Caco-2 (cell line): ENCODE results near the gene ALDH3B2. TPM values are rescaled to one million over a fixed set of nuclear protein-coding genes. Genes with fewer than 3 reads are reported as not detected.
"Not testable (repeated sequence)": the region's sequence is repeated elsewhere in the genome, so short reads cannot be mapped to it uniquely, and the experiment has no call there.

ENCODE experiments used
- BruUV-seq: library from RNA; stranded (reverse); fragments of 400-500 nt; replicated peaks from 2 replicates; lab custom pipeline; 2021; lab: Mats Ljungman, UMichigan
- CTCF ChIA-PET: fragments of 300-600 bp; sonication (Branson Sonifier 250); formaldehyde crosslinking; loops from one replicate; lab custom pipeline; 2022; ENCODE audit warnings: antibody characterized with exemption; lab: Charles Lee
- POLR2A ChIA-PET: fragments of 300-600 bp; sonication (Branson Sonifier 250); formaldehyde crosslinking; loops from one replicate; lab custom pipeline; 2022; ENCODE audit warnings: antibody characterized with exemption; lab: Charles Lee
- DNase-seq, 2 experiments: peaks; one replicate each; pipeline versions ENCODE4 v3.0.0 to v3.0.0-alpha.2; 2020 to 2022
- H3K27me3 ChIP-seq: replicated peaks from 2 replicates; pipeline ENCODE4 v1.6.0; 2011; ENCODE audit warnings: low read length; ENCODE audit not compliant: control insufficient read depth, insufficient read depth
- H3K36me3 ChIP-seq: 2 replicates; pipeline ENCODE4 v1.5.1; 2011; ENCODE audit warnings: low read length; ENCODE audit not compliant: control insufficient read depth, insufficient read depth
- H3K4me1 ChIP-seq: fragments of 250-450 bp; sonication (Bioruptor Pico); 2 replicates; pipeline ENCODE4 v1.5.1; 2020; ENCODE audit warnings: mild to moderate bottlenecking
- H3K4me3 ChIP-seq: 2 replicates; pipeline ENCODE4 v1.5.1; 2011; ENCODE audit warnings: low read depth, mild to moderate bottlenecking, control low read depth, low read length
- H3K9me3 ChIP-seq: fragments of 250-450 bp; sonication (Bioruptor Pico); 2 replicates; pipeline ENCODE4 v1.5.1; 2020; ENCODE audit warnings: mild to moderate bottlenecking, moderate library complexity
- H3K27ac Mint-ChIP-seq: one replicate; pipeline ENCODE4 v1.8.0; 2022; ENCODE audit warnings: mixed read lengths; ENCODE audit not compliant: unreplicated experiment
- H3K27me3 Mint-ChIP-seq: one replicate; pipeline ENCODE4 v1.8.0; 2022; ENCODE audit warnings: mixed read lengths; ENCODE audit not compliant: insufficient read depth, unreplicated experiment
- H3K36me3 Mint-ChIP-seq: one replicate; pipeline ENCODE4 v1.8.0; 2022; ENCODE audit warnings: mild to moderate bottlenecking, mixed read lengths; ENCODE audit not compliant: insufficient read depth, unreplicated experiment
- H3K4me1 Mint-ChIP-seq: one replicate; pipeline ENCODE4 v1.8.0; 2022; ENCODE audit warnings: low read depth, mixed read lengths; ENCODE audit not compliant: unreplicated experiment
- H3K4me3 Mint-ChIP-seq: one replicate; pipeline ENCODE4 v1.8.0; 2022; ENCODE audit warnings: mild to moderate bottlenecking, moderate library complexity, mixed read lengths; ENCODE audit not compliant: unreplicated experiment
- H3K9me3 Mint-ChIP-seq: one replicate; pipeline ENCODE4 v1.8.0; 2022; ENCODE audit warnings: mixed read lengths; ENCODE audit not compliant: unreplicated experiment
- intact Hi-C: fragments of 100-400 bp; cut with micrococcal nuclease; formaldehyde crosslinking; loops from one replicate; pipeline ENCODE4 v1.10.0; 2022; ENCODE audit not compliant: unreplicated experiment
- total RNA-seq: library from RNA; stranded (reverse); gene quantifications from 2 replicates; pipeline ENCODE4 v1.2.3, GENCODE V29; 2022
- TF ChIP-seq, protein P1 (sequence below), 2 experiments: fragments of 200-600 bp in 1 of 2; IDR thresholded peaks; 1 replicate in 1 of 2; 2 replicates in 1 of 2; pipeline versions ENCODE4 v1.5.1 to v1.8.0; 2011 to 2022; ENCODE audit warnings: antibody characterized with exemption in 1 of 2, control low read depth in 1 of 2, inconsistent platforms in 1 of 2, low read depth in 1 of 2, low read length in 1 of 2, mild to moderate bottlenecking in 1 of 2, moderate library complexity in 1 of 2; ENCODE audit not compliant: insufficient read depth in 1 of 2, severe bottlenecking in 1 of 2, unreplicated experiment in 1 of 2

The ALDH3B2 gene
- total RNA-seq, 1 experiment from 2014 or later, result 0.54 TPM

DNA sequence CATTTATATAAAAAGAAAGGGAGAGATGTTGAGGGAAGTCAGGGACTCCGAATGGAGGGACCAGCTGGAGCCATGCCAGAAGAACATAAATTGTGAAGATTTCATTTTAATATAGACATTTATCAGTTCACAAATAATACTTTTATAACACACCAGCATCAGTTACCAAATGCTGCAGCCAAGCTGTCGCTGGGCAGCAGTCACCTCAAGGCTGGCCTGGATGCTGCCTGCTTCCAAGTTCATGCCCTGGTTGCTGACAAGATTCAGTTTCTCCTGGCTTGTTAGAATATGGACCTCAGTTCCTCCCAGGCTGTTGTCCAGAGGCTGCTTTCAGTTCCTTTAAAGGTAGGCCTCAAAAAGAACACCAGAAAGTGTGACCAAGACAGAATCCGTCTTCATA is 30.8 kb upstream of the ALDH3B2 start:
- intact Hi-C loops, result no loop called here
- H3K9me3 ChIP-seq, result no peaks in the 10 kb centered on the region
- ChIA-PET CTCF (no interaction called here), POLR2A (no interaction called here)
- H3K27me3 ChIP-seq, result no peaks in the 10 kb centered on the region
- TF ChIP-seq, protein P1, sequence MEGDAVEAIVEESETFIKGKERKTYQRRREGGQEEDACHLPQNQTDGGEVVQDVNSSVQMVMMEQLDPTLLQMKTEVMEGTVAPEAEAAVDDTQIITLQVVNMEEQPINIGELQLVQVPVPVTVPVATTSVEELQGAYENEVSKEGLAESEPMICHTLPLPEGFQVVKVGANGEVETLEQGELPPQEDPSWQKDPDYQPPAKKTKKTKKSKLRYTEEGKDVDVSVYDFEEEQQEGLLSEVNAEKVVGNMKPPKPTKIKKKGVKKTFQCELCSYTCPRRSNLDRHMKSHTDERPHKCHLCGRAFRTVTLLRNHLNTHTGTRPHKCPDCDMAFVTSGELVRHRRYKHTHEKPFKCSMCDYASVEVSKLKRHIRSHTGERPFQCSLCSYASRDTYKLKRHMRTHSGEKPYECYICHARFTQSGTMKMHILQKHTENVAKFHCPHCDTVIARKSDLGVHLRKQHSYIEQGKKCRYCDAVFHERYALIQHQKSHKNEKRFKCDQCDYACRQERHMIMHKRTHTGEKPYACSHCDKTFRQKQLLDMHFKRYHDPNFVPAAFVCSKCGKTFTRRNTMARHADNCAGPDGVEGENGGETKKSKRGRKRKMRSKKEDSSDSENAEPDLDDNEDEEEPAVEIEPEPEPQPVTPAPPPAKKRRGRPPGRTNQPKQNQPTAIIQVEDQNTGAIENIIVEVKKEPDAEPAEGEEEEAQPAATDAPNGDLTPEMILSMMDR (IDR thresholded peaks at IDR 0.05; ENCODE audit: insufficient read depth in 1 of 2, low read depth in 1 of 2, low read length in 1 of 2, severe bottlenecking in 1 of 2, unreplicated experiment in 1 of 2), result no peak
- Mint-ChIP-seq H3K27ac (no peak overlapping the region), H3K27me3 (no peaks in the 10 kb centered on the region), H3K4me1 (peaks cover 7% of the 10 kb centered on the region), H3K4me3 (no peak overlapping the region), H3K36me3 (no peaks in the 10 kb centered on the region), H3K9me3 (peaks cover 7% of the 10 kb centered on the region)
- no peak overlapping the region for H3K4me3 ChIP-seq
- DNase-seq, result no peak
- no peaks in the 10 kb centered on the region for H3K36me3 ChIP-seq
- no peaks in the 10 kb centered on the region for H3K4me1 ChIP-seq
- BruUV-seq, result no TSS peak

DNA sequence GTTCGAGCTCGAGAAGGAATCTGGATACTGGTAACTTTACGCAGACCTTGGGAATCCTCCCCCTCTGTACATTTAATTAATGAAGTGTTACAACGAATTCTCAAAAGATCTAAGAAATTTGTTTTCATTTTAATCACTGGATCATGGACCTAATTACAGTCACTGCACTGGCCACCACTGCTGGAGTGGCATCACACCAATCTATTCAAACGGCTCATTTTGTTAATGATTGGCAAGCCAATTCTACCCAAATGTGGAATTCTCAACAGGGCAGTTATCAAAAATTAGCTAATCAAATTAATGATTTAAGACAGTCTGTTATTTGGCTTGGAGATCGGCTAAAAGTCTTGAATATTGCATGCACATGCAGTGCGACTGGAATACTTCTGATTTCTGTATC is 30.1 kb upstream of the ALDH3B2 start:
- Mint-ChIP-seq H3K4me1 (peaks cover 7% of the 10 kb centered on the region), H3K27me3 (no peaks in the 10 kb centered on the region), H3K27ac (no peak overlapping the region), H3K4me3 (no peak overlapping the region), H3K36me3 (no peaks in the 10 kb centered on the region), H3K9me3 (peaks cover 14% of the 10 kb centered on the region)
- no peaks in the 10 kb centered on the region for H3K27me3 ChIP-seq
- no TSS peak for BruUV-seq
- H3K36me3 ChIP-seq, result no peaks in the 10 kb centered on the region
- ChIA-PET POLR2A (no interaction called here), CTCF (no interaction called here)
- TF ChIP-seq, protein P1 (IDR thresholded peaks at IDR 0.05; ENCODE audit: insufficient read depth in 1 of 2, low read depth in 1 of 2, low read length in 1 of 2, severe bottlenecking in 1 of 2, unreplicated experiment in 1 of 2), result no peak
- no peaks in the 10 kb centered on the region for H3K4me1 ChIP-seq
- H3K9me3 ChIP-seq, result peaks cover 3% of the 10 kb centered on the region
- no peak for DNase-seq
- intact Hi-C loops, result no loop called here
- no peak overlapping the region for H3K4me3 ChIP-seq

DNA sequence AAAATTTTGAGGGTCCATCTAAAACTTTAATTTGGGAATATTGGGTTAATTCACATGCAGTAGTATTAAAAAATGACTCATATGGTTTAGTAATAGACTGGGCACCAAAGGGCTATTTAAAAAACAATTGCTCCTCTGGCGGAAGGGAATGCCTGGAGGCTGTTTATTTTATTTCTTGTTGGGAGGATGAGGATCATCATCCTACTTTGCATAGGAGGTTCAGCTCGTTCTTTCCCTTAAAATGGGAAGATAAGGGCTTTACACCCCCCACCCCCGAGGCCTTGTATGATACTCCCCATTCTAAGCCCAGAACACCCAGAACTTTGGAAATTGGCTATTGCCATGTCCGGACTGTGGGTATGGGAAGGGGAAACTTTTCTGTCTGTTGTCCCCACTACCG is 29.3 kb upstream of the ALDH3B2 start:
- POLR2A ChIA-PET, H3K4me1 Mint-ChIP-seq, H3K4me1 ChIP-seq, H3K36me3 ChIP-seq, BruUV-seq, H3K27me3 Mint-ChIP-seq, intact Hi-C loops, H3K27me3 ChIP-seq, H3K4me3 Mint-ChIP-seq, DNase-seq, H3K36me3 Mint-ChIP-seq, H3K27ac Mint-ChIP-seq, H3K4me3 ChIP-seq: not testable (repeated sequence)
- peaks cover 11% of the 10 kb centered on the region for H3K9me3 ChIP-seq
- peaks cover 22% of the 10 kb centered on the region for H3K9me3 Mint-ChIP-seq
- CTCF ChIA-PET, result interaction anchor here (1.1 kb wide), 1 partner anchor 44 kb away, joined by 4 read pairs; no protein-coding TSS in a partner anchor
